Measurements from ENCODE around the gene SDHD. TPM values are rescaled to one million over a fixed set of nuclear protein-coding genes. Genes with fewer than 3 reads are reported as not detected.
"Not testable (repeated sequence)": the region's sequence is repeated elsewhere in the genome, so short reads cannot be mapped to it uniquely, and the experiment has no call there.

The SDHD gene
- 169 and 200 TPM in 2 replicates for total RNA-seq (2014; rRNA removed; shearing (Covaris generic))
- polyA plus RNA-seq (2015; cell fraction: cytosol; rRNA removed) = 82.2 and 88.9 TPM in 2 replicates
- polyA plus RNA-seq (2015; cell fraction: nucleus; rRNA removed) = 36.4 and 43.0 TPM in 2 replicates

GRCh38 chr11:112086422-112087191 is at the start of gene SDHD, which contains the start of gene TIMM8B:
Gene SDHD, plus strand, starts transcription at chr11:112086873. Its CDS starts 35 bp downstream, at chr11:112086908.
Gene TIMM8B, minus strand, starts transcription at chr11:112086756. Its CDS starts 33 bp downstream, at chr11:112086723.
- peak; percentile 96 for DNase-seq (ENCODE audit: low read depth, low spot score)
- in situ Hi-C loops (cut with HindIII; ENCODE audit: low pct_unique_long_range_greater_than_20kb, low sequenced_read_pairs) = no loop called here

- in situ Hi-C loops (cut with HindIII; ENCODE audit: low pct_unique_long_range_greater_than_20kb, low sequenced_read_pairs) = no loop called here
- DNase-seq (ENCODE audit: low read depth, low spot score) = no peak
Measured at GRCh38 chr11:112037527-112037926, 49.1 kb upstream of the SDHD start.

- DNase-seq (ENCODE audit: low read depth, low spot score) = no peak
- in situ Hi-C loops (cut with HindIII; ENCODE audit: low pct_unique_long_range_greater_than_20kb, low sequenced_read_pairs) = no loop called here
Measured at GRCh38 chr11:112042161-112042960, 44.3 kb upstream of the SDHD start.

GRCh38 chr11:112042961-112043304 is 43.7 kb upstream of the SDHD start:
- in situ Hi-C loops (cut with HindIII; ENCODE audit: low pct_unique_long_range_greater_than_20kb, low sequenced_read_pairs) = no loop called here
- DNase-seq (ENCODE audit: low read depth, low spot score) = no peak

- no peak for DNase-seq (ENCODE audit: low read depth, low spot score)
- in situ Hi-C loops (cut with HindIII; ENCODE audit: low pct_unique_long_range_greater_than_20kb, low sequenced_read_pairs) = no loop called here
Measured at GRCh38 chr11:112044961-112045360, 41.7 kb upstream of the SDHD start.

GRCh38 chr11:112046647-112047046 is 40.0 kb upstream of the SDHD start:
- in situ Hi-C loops (cut with HindIII; ENCODE audit: low pct_unique_long_range_greater_than_20kb, low sequenced_read_pairs); DNase-seq (ENCODE audit: low read depth, low spot score): not testable (repeated sequence)

- DNase-seq (ENCODE audit: low read depth, low spot score); in situ Hi-C loops (cut with HindIII; ENCODE audit: low pct_unique_long_range_greater_than_20kb, low sequenced_read_pairs): not testable (repeated sequence)
Measured at GRCh38 chr11:112048256-112048655, 38.4 kb upstream of the SDHD start.

GRCh38 chr11:112049777-112050176 is 36.9 kb upstream of the SDHD start:
- DNase-seq (ENCODE audit: low read depth, low spot score) = no peak
- in situ Hi-C loops (cut with HindIII; ENCODE audit: low pct_unique_long_range_greater_than_20kb, low sequenced_read_pairs) = no loop called here

GRCh38 chr11:112050721-112051120 is 36.0 kb upstream of the SDHD start:
- in situ Hi-C loops (cut with HindIII; ENCODE audit: low pct_unique_long_range_greater_than_20kb, low sequenced_read_pairs) = no loop called here
- no peak for DNase-seq (ENCODE audit: low read depth, low spot score)

GRCh38 chr11:112051768-112052167 is 34.9 kb upstream of the SDHD start:
- in situ Hi-C loops (cut with HindIII; ENCODE audit: low pct_unique_long_range_greater_than_20kb, low sequenced_read_pairs) = no loop called here
- no peak for DNase-seq (ENCODE audit: low read depth, low spot score)

- no peak for DNase-seq (ENCODE audit: low read depth, low spot score)
- in situ Hi-C loops (cut with HindIII; ENCODE audit: low pct_unique_long_range_greater_than_20kb, low sequenced_read_pairs) = no loop called here
Measured at GRCh38 chr11:112057170-112057569, 29.5 kb upstream of the SDHD start.

- in situ Hi-C loops (cut with HindIII; ENCODE audit: low pct_unique_long_range_greater_than_20kb, low sequenced_read_pairs) = no loop called here
- no peak for DNase-seq (ENCODE audit: low read depth, low spot score)
Measured at GRCh38 chr11:112058103-112058502, 28.6 kb upstream of the SDHD start.

GRCh38 chr11:112062923-112063322 is 23.8 kb upstream of the SDHD start:
- in situ Hi-C loops (cut with HindIII; ENCODE audit: low pct_unique_long_range_greater_than_20kb, low sequenced_read_pairs) = no loop called here

GRCh38 chr11:112073941-112074811 is 12.5 kb upstream of the SDHD start, which contains the start of the genes NKAPD1 and PIH1D2:
Gene NKAPD1, plus strand, starts transcription at chr11:112074299. Its CDS starts 1,276 bp downstream, at chr11:112075575.
Gene PIH1D2, minus strand, starts transcription at chr11:112074017. Its CDS starts 843 bp downstream, at chr11:112073174.
- peak; percentile 73 for DNase-seq (ENCODE audit: low read depth, low spot score)
- in situ Hi-C loops (cut with HindIII; ENCODE audit: low pct_unique_long_range_greater_than_20kb, low sequenced_read_pairs) = no loop called here

More at GRCh38 chr11:112062923-112063322, 23.8 kb upstream of the SDHD start:
- no peak for DNase-seq (ENCODE audit: low read depth, low spot score)

GRCh38 chr11:112082729-112083128 is 3.9 kb upstream of the SDHD start:
- in situ Hi-C loops (cut with HindIII; ENCODE audit: low pct_unique_long_range_greater_than_20kb, low sequenced_read_pairs) = no loop called here
- peak; percentile 78 for DNase-seq (ENCODE audit: low read depth, low spot score)

GRCh38 chr11:112085822-112086421 is 751 bp upstream of the SDHD start:
- in situ Hi-C loops (cut with HindIII; ENCODE audit: low pct_unique_long_range_greater_than_20kb, low sequenced_read_pairs) = no loop called here
- DNase-seq (ENCODE audit: low read depth, low spot score) = peak; percentile 25

- DNase-seq (ENCODE audit: low read depth, low spot score) = no peak
- in situ Hi-C loops (cut with HindIII; ENCODE audit: low pct_unique_long_range_greater_than_20kb, low sequenced_read_pairs) = no loop called here
Measured at GRCh38 chr11:112087212-112087611, 539 bp downstream of the SDHD start.

Data from SK-MEL-5 (cell line).